HG02840 (cell line): ENCODE measurements around the gene GAREM1.

Experiments
- ATAC-seq: cut with Tn5 transposase; IDR thresholded peaks from one replicate; pipeline ENCODE4 v1.9.1; 2021; ENCODE audit warnings: mild to moderate bottlenecking, moderate library complexity, moderate number of reproducible peaks; ENCODE audit not compliant: unreplicated experiment, low FRiP score

GAREM1 gene

DNA sequence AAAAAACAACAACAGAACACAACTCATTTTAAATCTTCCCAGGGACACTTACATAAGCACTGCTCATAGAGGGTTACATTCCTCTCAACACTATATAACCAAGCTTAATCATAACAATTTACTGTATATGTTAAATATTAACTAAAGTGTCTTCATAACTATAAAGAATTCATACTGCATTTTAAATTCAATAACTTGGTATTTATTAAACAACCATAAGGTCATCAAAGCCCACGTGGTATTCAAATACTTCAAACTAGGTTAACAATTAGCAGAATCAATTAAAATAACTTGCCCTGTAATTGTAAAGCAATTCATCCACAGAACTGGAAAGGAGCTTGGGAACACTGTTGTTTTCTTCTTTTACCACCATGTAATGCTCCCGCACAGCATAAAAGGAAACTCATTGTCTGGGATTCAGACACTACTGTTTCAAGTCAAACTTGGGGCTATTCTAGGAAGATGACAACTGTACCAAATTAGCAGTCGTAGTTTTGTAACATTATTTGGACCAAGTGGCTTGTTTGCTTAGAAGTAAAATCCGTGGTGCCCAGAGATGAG lies 10.4 kb downstream of the GAREM1 start:
- no peak for ATAC-seq

DNA sequence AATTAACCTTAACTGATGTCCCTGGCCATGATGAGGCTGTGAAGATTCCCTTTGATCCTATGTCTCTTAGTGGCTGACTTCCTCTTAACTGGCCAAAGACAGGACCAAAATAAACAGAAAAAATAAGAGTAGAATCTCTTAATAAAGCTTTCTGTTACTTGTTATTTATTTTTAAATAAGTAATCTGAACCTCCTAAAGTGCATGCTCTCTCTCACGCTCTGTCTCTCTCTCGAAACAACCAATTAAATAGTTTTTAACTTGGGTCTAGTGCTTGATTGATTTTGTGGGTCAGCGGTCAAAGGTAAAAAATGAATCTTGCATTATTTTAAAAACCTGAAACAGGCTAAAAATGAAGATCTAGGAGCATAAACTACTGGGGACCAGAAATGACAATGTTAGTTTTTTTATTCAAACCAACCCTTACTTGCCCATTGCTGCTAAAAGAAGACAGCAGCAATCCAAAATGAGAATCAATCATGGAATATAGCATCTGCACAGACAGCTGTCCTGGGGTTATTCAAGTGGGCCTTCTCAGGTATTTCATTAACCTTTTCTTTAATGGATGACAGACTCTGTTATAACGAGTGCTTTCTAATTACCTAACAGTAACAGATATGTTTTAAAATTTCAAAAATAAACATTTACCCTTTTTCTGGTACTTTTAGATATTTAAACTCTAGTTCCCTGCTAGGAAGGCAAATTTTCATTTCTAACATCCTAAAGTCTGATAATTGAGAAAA lies 11.2 kb downstream of the GAREM1 start:
- ATAC-seq: no peak

DNA sequence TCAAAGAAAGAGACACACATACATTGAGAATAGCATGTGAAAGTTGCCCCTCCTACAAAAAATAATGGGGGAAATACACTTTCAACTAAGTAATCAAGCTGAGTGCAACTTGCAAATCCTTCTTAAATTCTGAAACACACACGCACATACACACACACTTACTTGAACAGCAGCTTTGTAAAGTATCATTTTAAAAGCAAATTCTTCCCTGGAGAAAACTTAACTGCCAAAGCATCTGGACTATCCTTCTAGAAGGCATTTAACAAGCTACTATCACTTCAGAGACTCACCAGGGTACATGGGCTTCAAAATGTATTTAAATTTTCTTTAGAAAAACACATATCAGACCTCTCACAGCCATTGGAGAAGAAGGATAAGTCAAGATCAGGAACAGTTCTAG lies 15.3 kb downstream of the GAREM1 start:
- no peak for ATAC-seq

DNA sequence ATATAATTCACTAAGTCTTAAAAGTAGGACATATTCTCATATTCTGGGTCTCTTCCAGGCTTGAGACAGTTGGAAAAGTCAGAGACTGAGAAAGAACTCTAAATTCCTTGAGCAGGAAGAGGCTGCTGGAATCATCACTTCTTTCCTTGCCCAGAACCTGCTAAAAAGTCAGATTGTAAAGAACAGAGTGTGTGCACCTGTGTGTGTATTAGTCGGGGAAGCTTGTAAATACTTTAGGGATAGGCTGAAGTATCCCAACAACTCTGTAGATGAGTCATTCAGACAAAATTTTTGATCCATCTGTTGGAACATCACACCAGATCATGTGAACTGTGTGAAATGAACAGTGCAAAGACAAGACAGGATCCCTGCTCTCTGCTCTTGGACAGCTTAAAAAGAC lies 16.1 kb downstream of the GAREM1 start:
- ATAC-seq: no peak

DNA sequence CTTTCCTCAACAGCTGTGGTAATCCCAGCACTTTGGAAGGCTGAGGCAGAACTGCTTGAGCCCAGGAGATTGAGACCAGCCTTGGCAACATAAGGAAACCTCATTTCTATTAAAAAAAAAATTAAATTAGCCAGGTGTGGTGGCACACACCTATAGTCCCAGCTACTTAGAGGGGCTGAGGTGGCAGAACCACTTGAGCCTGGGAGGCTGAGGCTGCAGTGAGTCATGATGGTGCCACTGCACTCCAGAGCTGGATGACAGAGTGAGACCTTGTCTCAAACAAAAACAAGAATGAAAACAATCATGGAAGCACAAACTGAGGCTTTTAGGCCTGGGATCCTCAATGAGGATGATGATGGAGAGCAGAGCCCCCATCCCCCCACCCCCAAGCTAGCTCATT lies 19.8 kb downstream of the GAREM1 start:
- no peak for ATAC-seq

DNA sequence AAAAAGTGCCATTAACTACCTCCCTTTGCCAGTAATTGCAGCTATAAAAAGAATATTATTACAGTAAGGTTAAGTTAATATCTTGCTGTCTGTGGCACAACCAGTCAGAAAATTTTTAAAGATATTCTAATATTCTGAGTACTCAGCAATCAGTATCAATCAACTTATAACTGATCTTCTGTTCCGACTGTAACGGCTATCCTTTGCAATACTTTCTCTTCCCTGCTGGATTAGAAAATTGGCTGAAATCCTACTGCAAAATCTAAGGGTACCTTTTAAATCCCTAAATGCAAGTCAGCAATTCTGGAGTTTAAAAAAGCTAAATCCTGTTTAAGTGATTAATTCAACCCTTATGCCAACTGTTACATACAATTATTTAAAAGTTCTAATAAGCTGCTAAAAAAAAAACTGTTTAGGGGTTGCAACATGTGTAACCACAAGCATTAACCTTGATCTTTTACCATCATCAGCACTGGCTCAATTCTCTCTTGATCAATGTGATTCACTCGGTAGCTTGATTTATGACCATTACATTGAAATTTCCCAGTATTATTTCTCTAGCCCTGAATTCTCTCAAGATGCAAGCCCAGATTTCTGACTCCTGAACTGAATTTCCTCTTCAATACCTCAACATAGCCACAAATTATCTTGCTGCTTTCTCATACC lies 20.5 kb downstream of the GAREM1 start:
- no peak for ATAC-seq

DNA sequence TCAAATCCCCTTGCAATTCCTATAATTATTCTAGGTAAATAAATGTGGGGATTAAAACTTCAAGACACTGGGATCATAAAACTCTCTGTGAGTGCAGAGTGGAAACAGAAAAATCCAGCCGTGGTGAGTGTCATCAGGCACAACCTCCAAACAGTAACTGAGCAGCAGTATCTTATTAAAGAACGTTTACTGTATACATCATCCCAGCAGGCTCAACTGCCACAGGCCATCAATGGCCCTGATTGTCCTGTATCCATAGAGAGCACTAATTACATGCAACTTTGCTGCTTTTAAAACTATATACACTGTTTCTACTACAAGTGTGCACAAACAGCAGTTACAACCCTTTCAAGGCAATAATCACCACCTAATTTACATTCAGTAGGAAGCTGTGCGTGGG lies 23.9 kb downstream of the GAREM1 start:
- no peak for ATAC-seq

DNA sequence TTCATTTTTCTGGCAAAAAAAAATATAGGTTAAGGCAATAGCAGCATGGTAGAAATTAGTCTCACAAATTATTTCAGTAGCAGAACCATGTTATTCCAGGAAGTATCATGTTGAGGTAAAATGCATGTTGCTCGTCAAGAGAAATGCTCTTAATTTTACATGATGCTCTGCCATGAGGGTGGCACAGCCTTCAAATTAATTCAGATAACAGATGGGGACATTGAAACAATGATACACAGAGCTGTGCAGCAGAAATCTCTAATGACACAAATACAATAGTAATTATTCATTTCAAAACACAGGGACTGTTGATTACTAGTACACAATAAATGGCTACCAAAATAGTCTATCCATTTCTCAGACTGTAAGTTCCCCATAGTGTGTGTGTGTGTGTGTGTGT lies 24.8 kb downstream of the GAREM1 start:
- ATAC-seq: no peak

DNA sequence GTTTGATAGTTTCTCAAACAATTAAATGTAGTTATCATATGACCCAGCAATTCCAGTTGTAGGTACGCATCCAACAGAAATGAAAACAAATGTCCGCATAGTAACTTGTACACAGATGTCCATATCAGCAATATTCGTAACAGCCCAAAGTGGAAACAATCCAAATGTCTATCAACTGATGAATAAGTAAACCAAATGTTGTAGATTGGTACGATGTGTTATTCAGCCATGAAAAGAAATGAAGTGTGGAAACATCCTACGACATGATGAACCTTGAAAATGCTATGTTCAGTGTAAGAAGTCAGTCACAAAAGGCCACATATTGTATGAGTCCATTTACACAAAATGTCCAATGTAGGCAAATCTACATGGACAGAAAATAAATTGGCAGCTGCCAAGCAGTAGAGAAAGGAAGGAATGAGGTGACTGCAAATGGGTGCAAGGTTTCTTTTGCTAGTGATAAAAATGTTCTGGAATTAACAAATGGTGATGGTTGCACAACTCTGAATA lies 26.9 kb downstream of the GAREM1 start:
- no peak for ATAC-seq

DNA sequence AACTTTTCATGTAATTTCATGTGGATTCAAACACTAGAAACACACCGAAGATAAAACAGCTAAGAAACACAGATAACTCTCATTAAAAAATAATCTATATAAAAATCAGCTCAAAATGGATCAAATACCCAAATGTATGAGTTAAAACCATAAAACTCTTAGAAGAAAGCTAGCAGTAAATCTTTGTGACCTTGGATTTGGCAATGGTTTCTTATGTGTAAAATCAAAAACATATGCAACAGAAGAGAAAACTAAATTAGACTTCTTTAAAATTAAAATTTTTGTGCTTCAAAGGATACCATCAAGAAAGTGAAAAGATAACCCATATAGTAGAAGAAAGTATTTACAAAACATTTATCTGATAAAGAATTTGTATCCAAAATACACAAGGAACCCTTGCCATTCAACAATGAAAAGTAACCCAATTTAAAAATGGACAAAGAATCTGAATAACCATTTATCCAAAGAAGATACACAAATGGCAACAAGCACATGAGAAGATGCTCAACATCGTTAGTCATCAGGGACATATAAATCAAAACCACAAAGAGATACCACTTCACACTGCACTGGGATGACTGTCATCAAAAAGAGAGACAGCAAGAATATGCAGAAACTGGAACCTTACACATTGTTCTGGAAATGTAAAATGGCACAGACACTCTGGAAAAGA lies 27.5 kb downstream of the GAREM1 start:
- ATAC-seq: no peak

DNA sequence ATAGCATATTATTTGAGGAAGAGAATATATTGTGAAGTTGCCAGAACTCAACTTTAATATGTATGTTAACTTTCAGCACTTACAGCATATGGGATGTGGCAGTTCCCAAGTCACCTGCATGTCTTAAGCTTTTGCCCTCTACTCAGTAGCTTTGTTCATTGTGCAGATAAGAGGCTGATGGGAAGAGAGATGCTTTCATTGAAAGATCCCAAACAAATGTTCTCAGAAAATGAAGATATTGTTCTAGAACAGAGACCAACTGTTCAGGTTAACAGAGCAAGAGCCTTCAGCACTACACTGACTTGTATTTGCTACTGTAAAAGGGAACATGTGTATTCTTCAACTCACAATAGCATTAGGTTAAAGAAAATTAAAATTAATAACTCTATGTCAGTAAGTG lies 28.1 kb downstream of the GAREM1 start:
- ATAC-seq: no peak

DNA sequence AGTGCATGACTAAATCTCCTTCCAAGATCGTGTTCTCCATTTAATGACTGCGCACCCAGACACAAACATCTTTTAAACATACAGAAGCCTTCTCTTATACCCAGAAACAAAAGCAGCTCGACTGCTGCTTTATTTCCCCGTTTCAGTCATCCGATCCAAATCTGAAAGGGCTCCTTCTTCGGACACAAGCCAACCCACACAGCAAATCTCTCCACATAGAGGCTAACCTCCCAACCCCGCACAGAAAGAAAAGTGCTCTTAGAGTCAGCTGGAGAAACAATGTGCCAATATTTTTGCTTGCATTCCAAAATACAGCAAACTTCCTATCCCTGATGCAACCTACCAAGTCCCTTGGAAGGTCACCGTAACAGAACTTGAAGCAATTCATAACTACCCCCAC lies 29.1 kb downstream of the GAREM1 start:
- no peak for ATAC-seq

DNA sequence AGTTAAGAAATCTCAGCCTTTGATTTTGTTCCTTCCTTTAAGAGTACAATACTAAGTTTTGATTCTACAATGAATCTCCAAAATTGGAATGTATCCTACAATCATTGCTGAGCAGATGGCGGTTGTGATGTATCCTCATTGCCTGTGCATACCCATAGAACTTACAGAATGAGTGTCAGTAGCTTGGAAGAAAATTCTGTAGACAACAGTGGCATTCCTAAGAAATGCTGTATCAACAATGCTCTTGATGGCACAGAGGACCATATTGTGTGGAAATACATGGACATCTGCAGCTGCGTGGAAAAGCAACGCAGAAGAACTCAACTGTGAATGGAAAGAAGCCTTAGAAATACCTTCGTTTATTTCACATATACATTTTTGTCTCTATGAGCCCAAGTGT lies 30.2 kb downstream of the GAREM1 start:
- no peak for ATAC-seq

DNA sequence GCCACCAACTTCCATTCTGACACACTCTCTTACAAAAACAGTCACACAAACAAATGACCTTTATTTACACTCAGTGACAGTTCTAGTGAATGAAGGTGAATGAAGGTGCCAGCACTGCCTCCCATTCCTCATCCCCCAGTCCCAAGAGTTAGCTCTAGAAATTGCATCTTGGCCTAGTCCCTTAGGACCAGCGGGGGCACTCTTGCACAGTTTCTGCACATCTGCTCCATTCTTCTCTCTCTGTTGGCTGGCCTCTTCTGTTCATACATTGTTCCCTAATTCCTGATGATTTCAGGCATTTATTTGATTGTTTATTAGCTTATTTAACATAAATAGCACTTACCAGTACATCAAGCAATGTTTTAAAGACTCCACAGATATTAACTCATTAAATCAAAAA lies 30.9 kb downstream of the GAREM1 start:
- ATAC-seq: no peak

DNA sequence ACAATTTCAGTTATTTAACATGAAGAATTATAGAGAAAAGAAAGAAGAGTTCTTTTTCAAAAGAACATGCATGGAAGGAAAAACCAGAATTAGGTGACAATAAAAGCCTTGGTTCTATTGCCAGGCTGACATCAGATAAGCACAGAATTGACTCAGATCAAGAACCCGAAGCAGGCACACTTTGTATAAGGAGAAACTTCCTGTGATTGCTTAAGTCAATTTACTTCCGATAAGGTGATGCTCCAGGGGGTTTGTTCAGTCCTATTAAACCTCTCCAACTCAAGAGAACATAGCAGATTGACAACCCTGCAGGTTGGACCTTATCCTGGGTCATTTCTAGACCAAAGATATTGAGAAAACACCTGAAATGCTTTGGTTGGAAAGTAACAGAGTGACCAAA lies 31.4 kb downstream of the GAREM1 start:
- ATAC-seq: no peak

DNA sequence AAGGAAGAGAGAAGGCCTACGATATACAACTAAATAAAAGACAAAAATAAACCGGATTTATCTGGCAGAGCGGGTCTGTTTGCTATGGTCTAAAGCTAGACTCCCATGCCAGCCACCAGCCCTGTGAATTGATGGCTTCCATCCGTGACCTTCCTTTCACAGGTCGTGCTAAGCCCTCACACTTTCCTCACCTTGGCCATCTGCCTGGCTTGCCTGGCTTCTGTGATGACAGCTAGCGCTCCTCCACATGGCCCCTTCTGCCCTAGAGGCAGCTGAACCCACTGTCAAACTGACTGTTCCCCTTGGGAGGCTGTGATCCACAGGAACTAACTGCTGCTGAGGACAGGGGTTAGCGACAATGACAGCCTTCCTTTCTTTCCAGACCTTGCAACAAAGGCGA lies 32.5 kb downstream of the GAREM1 start:
- no peak for ATAC-seq

DNA sequence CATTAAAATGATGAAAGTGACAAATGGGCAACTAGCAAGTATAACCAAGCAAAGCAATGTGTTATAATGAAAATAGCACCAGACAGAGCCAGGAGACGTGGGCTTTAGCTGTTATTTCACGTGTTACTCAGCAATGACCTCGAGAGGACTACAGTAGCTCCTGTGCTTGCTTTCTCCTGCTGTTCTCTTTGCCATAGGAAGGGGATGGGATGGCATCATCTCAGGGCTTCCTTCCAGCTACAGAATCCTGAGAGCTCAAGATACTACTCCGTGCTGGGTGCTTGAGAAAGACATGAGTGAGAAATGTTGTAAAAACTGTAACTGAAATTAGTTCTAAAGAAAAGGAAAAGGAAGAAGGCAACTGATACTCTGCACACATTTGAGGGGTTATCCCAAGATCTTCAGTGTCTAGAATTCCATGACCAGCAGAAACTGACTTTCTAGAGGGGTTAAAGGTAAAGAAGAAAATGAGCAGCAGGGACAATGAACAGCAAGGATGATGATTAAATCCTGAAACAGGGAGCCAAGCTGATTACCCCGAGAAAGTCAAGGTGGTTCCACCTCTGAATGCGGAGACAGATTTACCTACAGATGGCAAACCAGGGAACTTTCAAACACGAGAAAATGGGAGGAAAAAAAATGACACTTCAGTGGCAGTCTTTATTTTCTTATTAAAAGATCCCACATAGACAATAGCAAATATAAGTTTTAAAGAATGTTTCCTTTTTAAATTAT lies 33.4 kb downstream of the GAREM1 start:
- ATAC-seq: no peak

DNA sequence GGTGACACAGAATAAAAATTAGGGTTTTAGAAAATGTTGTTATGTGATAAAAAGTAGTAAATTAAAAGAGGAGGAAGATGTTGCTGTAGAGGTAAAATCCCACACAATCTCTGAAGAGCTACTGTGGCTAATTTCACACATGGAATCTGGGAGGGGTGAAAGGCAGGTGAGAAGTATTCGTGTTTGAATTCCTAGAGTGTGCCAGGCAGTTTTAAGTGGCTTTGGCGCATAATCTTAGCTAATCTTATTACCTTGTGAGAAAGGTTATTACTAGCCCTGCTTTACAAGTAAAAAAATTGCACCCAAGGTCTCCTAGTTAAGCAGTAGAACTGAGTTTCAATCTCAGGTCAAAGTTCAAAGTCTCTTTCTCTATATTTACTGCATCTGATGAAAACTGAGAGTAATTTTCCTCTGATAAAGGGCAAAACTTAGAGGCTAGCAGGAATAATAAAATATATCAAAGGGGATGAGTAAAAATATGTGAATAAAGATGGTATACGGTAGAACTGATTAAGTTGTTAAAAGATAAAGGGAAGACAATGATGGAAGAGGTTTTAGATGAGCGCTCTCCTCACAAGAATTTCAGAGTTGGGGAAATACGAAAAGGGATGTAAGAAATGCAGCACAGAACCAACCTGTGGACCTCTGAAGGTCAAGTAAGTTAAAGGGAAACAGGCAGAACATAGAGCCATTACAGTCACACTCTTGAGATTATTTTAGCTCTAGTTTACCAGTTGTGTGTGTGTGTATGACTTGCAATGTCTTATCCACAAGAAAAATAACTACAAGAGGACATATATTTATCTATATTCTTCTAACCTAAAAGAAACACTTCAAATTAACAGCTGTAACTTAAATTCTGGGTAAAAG lies 34.8 kb downstream of the GAREM1 start:
- no peak for ATAC-seq

DNA sequence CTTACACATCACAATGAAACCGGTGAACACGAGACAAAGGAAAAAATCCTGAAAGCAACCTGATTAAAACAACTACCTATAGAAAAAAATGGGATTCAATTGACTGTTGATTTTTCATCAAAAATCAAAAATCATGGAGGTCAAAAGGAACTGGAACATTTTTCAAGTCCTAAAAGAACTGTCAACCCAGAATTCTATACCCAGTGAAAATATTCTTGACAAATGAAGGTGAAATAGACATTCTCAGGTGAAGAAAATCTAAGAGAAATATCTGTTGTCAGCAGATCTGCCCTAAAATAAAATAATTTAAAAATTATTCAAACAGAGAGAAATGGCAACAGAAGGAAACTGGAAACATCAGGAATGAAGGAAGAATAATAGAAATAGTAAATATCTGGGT lies 38.9 kb downstream of the GAREM1 start:
- no peak for ATAC-seq

DNA sequence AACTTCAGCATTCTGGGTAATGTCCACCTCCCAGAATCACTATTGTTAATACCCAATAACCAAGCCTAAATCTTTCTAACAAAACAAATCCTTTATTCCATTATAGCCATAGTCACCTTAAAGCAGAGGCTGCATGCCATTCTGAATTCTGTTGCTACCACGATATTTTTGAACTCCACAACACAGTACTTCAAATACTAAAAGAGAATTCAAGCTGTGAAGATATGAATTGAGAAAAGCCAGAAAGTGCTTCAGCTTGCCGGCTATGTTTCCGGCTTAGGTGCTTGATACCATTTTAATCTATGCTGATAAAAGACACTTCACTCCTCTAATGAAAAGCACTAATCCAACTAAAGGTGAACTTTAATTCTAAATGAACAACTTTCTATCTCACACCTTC lies 41.3 kb downstream of the GAREM1 start:
- no peak for ATAC-seq
